Measurements from ENCODE around the gene TUBGCP6. TPM values are rescaled to one million over a fixed set of nuclear protein-coding genes. Genes with fewer than 3 reads are reported as not detected.

The TUBGCP6 gene
- polyA plus RNA-seq, 1 experiment, result 8.5 TPM

- Histone ChIP-seq H3K4me3 (ENCODE audit: low read depth, low read length) (no peak overlapping the region), H3K9me3 (ENCODE audit: control insufficient read depth, insufficient read depth, low read length) (no peaks in the 10 kb centered on the region; the same call in 1 of the 2 replicates), H3K27me3 (ENCODE audit: control insufficient read depth, insufficient read depth, low read length) (no peaks in the 10 kb centered on the region), H3K27ac (ENCODE audit: low read depth, low read length) (no peak overlapping the region)
- DNase-seq (ENCODE audit: low read depth, low spot score), result no peak
- TF ChIP-seq, protein P1, sequence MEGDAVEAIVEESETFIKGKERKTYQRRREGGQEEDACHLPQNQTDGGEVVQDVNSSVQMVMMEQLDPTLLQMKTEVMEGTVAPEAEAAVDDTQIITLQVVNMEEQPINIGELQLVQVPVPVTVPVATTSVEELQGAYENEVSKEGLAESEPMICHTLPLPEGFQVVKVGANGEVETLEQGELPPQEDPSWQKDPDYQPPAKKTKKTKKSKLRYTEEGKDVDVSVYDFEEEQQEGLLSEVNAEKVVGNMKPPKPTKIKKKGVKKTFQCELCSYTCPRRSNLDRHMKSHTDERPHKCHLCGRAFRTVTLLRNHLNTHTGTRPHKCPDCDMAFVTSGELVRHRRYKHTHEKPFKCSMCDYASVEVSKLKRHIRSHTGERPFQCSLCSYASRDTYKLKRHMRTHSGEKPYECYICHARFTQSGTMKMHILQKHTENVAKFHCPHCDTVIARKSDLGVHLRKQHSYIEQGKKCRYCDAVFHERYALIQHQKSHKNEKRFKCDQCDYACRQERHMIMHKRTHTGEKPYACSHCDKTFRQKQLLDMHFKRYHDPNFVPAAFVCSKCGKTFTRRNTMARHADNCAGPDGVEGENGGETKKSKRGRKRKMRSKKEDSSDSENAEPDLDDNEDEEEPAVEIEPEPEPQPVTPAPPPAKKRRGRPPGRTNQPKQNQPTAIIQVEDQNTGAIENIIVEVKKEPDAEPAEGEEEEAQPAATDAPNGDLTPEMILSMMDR (IDR thresholded peaks at IDR 0.05; ENCODE audit: low read depth, low read length), result no peak
- ChIA-PET CTCF (no interaction called here), POLR2A (interaction anchor here (0.5 kb wide), 1 partner anchor 257 kb away, joined by 5 read pairs; no protein-coding TSS in a partner anchor)
Measured at GRCh38 chr22:50227579-50228215, 17.1 kb downstream of the TUBGCP6 start.

DNA sequence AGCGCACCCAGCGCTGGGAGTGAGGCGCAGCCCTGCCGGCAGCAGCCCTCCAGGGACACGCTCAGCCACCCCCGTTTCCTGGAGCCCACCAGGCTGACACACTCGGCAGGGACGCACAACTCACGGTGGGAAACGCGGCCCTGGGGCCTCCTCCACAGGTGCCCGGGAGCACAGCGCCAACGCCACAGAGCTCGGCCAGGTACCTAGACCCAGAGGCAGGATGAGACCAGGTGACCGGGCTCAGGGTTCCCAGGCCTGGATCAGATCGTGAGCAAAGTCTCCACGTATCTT, 18.0 kb downstream of the TUBGCP6 start:
- TF ChIP-seq, protein P1 (IDR thresholded peaks at IDR 0.05; ENCODE audit: low read depth, low read length), result no peak
- CTCF ChIA-PET, result no interaction called here
- H3K27ac ChIP-seq (ENCODE audit: low read depth, low read length), result no peak overlapping the region

DNA sequence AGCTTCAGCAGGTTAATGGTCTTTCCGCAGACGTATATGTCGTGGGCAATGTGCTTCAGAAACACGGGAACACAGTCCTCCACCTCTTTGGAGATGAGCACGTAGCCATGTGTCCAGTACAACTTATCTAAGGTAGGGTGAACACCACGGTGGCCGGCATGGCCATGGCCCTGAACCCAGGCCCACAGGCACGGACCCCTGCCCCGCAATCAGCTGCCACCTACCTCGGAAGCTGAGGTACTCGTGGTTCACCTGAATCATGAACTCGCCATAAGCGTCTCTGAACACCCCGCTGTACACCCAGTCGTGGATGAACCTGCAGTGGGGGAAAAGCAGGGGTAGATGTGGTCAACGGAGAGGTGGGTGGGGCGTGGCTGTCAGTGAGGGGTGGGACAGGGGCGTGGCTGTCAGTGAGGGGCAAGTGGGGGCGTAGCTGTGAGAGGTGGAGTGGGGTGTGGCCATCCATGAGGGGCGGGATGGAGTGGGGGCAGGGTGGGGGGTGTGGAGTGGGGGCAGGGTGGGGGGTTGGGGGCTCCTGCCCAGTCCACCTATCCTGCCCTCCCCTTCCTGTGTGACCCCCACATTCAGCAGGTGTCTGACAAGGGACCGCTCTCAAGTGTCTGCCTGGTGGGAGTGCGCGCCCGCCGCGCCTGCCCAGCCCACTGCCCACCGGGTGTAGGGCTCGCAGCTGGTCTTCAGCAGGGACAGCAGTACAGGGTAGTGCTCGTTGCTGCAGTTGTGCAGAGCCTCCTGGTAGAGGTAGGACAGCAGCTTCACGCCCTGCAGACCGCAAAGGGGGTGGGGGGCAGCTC, 18.6 kb downstream of the TUBGCP6 start:
- Histone ChIP-seq H3K4me3 (ENCODE audit: low read depth, low read length) (no peak overlapping the region), H3K27ac (ENCODE audit: low read depth, low read length) (no peak overlapping the region), H3K9me3 (ENCODE audit: control insufficient read depth, insufficient read depth, low read length) (peaks cover under 1% of the 10 kb centered on the region; the same call in 1 of the 2 replicates), H3K27me3 (ENCODE audit: control insufficient read depth, insufficient read depth, low read length) (no peaks in the 10 kb centered on the region)
- CTCF ChIA-PET, result no interaction called here
- TF ChIP-seq, protein P1 (IDR thresholded peaks at IDR 0.05; ENCODE audit: low read depth, low read length), result no peak
- POLR2A ChIA-PET, result interaction anchor here (0.6 kb wide), 1 partner anchor 10 kb away, joined by 3 read pairs; no protein-coding TSS in a partner anchor
- DNase-seq (ENCODE audit: low read depth, low spot score), result no peak

More for the DNA sequence above, 18.0 kb downstream of the TUBGCP6 start:
- POLR2A ChIA-PET, result interaction anchor here (0.5 to 0.6 kb wide), 2 partner anchors 9 to 258 kb away, joined by 3 to 5 read pairs; no protein-coding TSS in a partner anchor
- Histone ChIP-seq H3K9me3 (ENCODE audit: control insufficient read depth, insufficient read depth, low read length) (no peaks in the 10 kb centered on the region; the same call in 1 of the 2 replicates), H3K4me3 (ENCODE audit: low read depth, low read length) (no peak overlapping the region), H3K27me3 (ENCODE audit: control insufficient read depth, insufficient read depth, low read length) (no peaks in the 10 kb centered on the region)
- DNase-seq (ENCODE audit: low read depth, low spot score), result no peak

- TF ChIP-seq, protein P1 (IDR thresholded peaks at IDR 0.05; ENCODE audit: low read depth, low read length), result no peak
- H3K27me3 ChIP-seq (ENCODE audit: control insufficient read depth, insufficient read depth, low read length), result no peaks in the 10 kb centered on the region
- H3K27ac ChIP-seq (ENCODE audit: low read depth, low read length), result no peak overlapping the region
- POLR2A ChIA-PET, result no interaction called here
- no peak for DNase-seq (ENCODE audit: low read depth, low spot score)
- H3K4me3 ChIP-seq (ENCODE audit: low read depth, low read length), result no peak overlapping the region
- CTCF ChIA-PET, result no interaction called here
- peaks cover 5% of the 10 kb centered on the region; the same call in 1 of the 2 replicates for H3K9me3 ChIP-seq (ENCODE audit: control insufficient read depth, insufficient read depth, low read length)
Measured at GRCh38 chr22:50225200-50225969, 19.4 kb downstream of the TUBGCP6 start.
